ENCODE results near the gene EXOG. TPM values are rescaled to one million over a fixed set of nuclear protein-coding genes. Genes with fewer than 3 reads are reported as not detected.

Gene EXOG
- total RNA-seq, 1 experiment from 2014 or later, result 7.6 TPM

GRCh38 chr3:38471260-38471857 lies 24.8 kb upstream of the EXOG start:
- no peak for DNase-seq (ENCODE audit: extremely low read depth, low read depth)

DNA sequence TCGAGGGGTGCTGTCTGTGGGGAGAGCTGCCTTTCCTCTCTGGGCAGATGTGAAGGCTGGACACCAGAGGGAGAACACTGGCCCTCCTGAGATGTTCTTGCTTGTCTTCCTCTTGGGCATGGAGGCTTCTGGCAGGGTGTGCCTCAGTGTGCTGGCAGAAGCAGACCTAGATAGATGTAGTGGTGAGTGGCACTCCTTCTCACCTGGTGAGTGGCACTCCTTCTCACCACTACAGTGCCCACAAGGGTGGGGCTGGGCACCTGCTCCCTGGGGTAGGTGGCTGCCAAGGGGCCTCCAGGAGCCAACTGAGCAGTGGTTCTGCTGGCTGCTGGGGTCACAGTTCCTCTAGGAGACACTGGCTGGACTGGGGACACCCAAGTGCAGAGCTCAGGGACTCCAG lies 23.8 kb upstream of the EXOG start:
- DNase-seq (ENCODE audit: extremely low read depth, low read depth), result no peak

- no peak for DNase-seq (ENCODE audit: extremely low read depth, low read depth)
Observed at GRCh38 chr3:38473229-38473628, 22.9 kb upstream of the EXOG start.

GRCh38 chr3:38474928-38475605 lies 21.1 kb upstream of the EXOG start:
- DNase-seq (ENCODE audit: extremely low read depth, low read depth), result no peak

DNA sequence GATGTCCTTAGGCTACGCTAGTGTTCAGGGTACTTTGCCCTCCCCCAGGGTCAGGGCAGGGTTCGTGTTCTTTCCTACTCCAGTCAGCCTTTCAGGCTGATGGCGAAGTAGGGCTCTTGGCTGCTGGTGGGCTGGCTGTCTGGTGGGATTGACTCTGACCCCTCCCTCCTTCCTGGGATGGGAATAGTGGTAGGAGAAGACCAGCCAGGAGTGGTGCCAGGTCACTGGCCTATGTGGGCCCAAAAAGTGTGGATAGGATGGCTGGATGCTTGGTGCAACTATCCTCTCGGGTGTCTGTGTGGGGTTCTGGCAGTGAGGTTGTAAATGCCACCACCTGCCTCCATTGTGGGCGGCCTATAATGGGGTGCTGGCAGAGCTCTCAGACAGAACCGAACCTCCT lies 20.4 kb upstream of the EXOG start:
- no peak for DNase-seq (ENCODE audit: extremely low read depth, low read depth)

DNA sequence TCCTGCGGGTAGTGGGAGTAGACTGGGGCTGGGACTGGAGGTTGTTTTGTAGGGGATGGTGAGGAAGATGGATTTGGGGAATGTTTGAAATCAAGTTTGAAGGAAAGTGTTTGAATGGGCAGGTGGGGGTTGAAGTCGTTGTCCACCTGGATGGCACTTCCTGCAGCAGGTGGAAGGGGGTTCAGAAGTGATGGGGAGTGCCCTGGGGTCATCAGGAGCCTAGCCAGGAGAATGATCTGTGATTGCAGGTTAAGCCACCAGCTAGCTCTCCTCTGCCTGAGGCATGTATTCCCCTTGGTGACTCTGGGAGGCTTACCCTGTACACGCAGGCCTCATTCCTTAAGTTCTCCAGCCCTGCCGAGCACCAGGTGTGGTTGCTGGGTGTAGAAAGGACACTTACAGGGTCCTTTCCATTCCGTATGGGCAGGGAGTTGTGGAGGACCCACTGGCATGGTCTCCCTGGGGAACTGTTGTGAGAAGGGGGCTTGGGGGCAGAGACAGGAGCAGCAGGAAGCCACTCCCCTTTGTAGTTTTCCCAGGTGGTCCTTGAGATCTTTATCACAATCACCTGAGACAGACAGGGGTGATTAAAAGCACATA lies 19.9 kb upstream of the EXOG start:
- no peak for DNase-seq (ENCODE audit: extremely low read depth, low read depth)

- DNase-seq (ENCODE audit: extremely low read depth, low read depth), result no peak
Observed at GRCh38 chr3:38477057-38477820, 18.9 kb upstream of the EXOG start.

- DNase-seq (ENCODE audit: extremely low read depth, low read depth), result no peak
Observed at GRCh38 chr3:38477839-38478450, 18.2 kb upstream of the EXOG start.

GRCh38 chr3:38478901-38479300 lies 17.2 kb upstream of the EXOG start:
- no peak for DNase-seq (ENCODE audit: extremely low read depth, low read depth)

DNA sequence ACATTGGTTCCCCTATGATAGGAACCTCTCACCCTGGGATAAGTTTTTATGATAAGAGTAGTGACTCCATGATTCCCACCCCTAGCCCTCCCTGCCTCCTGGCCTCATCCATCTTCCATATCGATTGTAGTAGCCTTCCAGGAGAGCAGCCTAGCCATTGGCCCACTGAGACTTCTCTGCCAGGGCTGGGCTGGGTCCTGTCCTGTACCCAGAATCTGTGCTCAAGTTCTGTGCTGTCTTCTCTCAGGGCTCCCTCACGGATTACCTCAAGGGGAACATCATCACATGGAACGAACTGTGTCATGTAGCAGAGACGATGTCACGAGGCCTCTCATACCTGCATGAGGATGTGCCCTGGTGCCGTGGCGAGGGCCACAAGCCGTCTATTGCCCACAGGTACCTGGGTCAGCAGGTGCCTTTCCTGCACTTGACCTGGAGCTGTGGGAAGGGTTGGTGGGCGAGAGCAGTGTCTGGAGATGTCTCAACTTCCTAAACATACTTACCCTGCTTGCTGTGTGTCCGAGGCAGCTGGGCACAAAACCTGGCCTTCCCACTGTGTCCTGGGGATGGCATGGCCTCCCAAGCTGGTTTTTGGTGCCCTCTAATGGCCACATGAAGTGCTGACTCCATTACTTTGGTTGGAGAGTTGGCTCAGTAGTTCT lies 16.6 kb upstream of the EXOG start:
- peak; percentile 50 for DNase-seq (ENCODE audit: extremely low read depth, low read depth)

DNA sequence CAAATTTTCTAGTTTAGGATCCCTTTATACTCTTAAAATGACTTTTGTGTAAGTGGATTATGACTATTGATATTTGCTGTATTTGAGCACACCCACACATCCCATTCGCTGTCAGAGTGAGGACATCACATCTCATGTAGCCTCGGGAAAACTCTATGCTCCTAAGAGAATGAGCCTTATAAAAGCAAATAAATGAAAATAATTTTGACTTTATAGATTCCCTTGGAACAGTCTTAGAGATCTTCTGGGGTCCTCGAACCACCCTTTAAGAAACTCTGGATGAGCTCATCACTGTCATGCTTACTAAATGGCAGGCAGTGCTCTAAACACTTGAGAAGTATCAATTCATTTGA lies 16.1 kb upstream of the EXOG start:
- no peak for DNase-seq (ENCODE audit: extremely low read depth, low read depth)

- DNase-seq (ENCODE audit: extremely low read depth, low read depth), result no peak
Observed at GRCh38 chr3:38480930-38481329, 15.2 kb upstream of the EXOG start.

GRCh38 chr3:38482951-38483350 lies 13.2 kb upstream of the EXOG start:
- DNase-seq (ENCODE audit: extremely low read depth, low read depth), result no peak

GRCh38 chr3:38487323-38487722 lies 8.8 kb upstream of the EXOG start:
- DNase-seq (ENCODE audit: extremely low read depth, low read depth), result no peak

- no peak for DNase-seq (ENCODE audit: extremely low read depth, low read depth)
Observed at GRCh38 chr3:38488949-38489348, 7.2 kb upstream of the EXOG start.

GRCh38 chr3:38489766-38490165 lies 6.4 kb upstream of the EXOG start:
- no peak for DNase-seq (ENCODE audit: extremely low read depth, low read depth)

- no peak for DNase-seq (ENCODE audit: extremely low read depth, low read depth)
Observed at GRCh38 chr3:38490281-38491030, 5.7 kb upstream of the EXOG start.

- DNase-seq (ENCODE audit: extremely low read depth, low read depth), result no peak
Observed at GRCh38 chr3:38491215-38491614, 4.9 kb upstream of the EXOG start.

DNA sequence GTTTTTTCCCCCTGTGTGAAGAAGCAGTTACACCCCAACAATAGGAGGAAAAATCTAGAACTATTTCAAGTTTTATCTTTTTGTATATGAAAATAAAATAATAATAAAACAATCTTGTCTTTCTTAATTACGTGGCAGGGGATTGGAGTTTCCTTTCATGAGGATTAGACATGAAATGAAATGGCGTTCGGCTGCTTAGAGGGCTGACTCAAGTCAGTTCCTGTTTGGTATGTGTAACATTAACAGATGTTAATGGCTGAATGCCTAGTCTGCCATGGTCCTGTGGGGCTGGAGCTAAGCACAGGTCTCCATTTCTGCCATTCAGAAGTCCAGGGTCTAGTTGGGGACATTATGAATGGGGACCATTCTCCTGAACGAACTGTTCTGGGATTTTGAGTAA lies 3.1 kb upstream of the EXOG start:
- DNase-seq (ENCODE audit: extremely low read depth, low read depth), result no peak

DNA sequence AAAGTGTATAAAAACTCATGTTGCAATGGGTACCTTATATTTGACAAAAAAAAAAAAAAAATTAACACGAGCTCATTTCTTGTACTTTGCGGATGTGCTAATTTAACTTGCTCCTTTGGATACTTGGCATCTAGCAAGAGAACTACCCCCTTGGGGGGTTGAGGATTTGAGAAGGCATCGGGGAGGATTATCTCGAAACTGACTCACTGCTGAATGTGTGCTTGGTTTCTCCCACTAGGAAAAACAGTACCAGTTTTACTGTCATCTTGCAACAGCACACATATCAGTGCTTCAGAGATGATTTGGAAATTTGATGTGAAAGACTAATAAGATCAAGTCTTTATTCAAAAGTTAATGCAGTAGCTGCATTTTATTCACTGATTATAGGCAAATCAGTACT lies 891 bp downstream of the EXOG start:
- no peak for DNase-seq (ENCODE audit: extremely low read depth, low read depth)

Data from NCI-H460 (cell line).